Adrenal gland (tissue), 12 donors: ENCODE measurements around the gene SLC16A2. TPM values are rescaled to one million over a fixed set of nuclear protein-coding genes. Genes with fewer than 3 reads are reported as not detected.
A peak's percentile ranks its signal among the peaks of the same experiment; 100 is the strongest.
"Not testable (repeated sequence)": the region's sequence is repeated elsewhere in the genome, so short reads cannot be mapped to it uniquely, and the experiment has no call there.

ENCODE experiments used
- DNase-seq, 7 donors: peaks; one replicate each; pipeline ENCODE4 v3.0.0-alpha.2; 2019 to 2020
- H3K27ac ChIP-seq, 5 donors: fragments of 200-600 bp; sonication (generic) in 4 of 5; 1 replicate in 3 of 5; 2 replicates in 2 of 5; pipeline versions ENCODE4 v1.5.1 to v1.8.0; 2016 to 2020; ENCODE audit warnings: mild to moderate bottlenecking in 1 of 5
- H3K27me3 ChIP-seq: fragments of 200-600 bp; 2 replicates; pipeline ENCODE4 v1.8.0; 2021
- H3K36me3 ChIP-seq, 2 donors: fragments of 200-600 bp; replicated peaks in 1 of 2; 1 replicate in 1 of 2; 2 replicates in 1 of 2; pipeline versions ENCODE4 v1.5.1 to v1.8.0; 2018 to 2022
- H3K4me1 ChIP-seq, 2 donors: fragments of 200-600 bp; replicated peaks in 1 of 2; 1 replicate in 1 of 2; 2 replicates in 1 of 2; pipeline versions ENCODE4 v1.5.1 to v1.8.0; 2018 to 2021
- H3K4me3 ChIP-seq, 4 donors: fragments of 200-600 bp; sonication (generic) in 3 of 4; one replicate each; pipeline ENCODE4 v1.5.1; 2016 to 2018
- H3K9me3 ChIP-seq, 3 donors: fragments of 200-600 bp; sonication (generic) in 1 of 3; replicated peaks in 1 of 3; 1 replicate in 2 of 3; 2 replicates in 1 of 3; pipeline versions ENCODE4 v1.5.1 to v1.8.0; 2016 to 2021
- CTCF ChIP-seq, 6 experiments: fragments of 450-650 bp in 4 of 6; fragments of 200-600 bp in 2 of 6; sonication (generic) in 1 of 6; IDR thresholded peaks; 1 replicate in 5 of 6; 2 replicates in 1 of 6; pipeline versions ENCODE4 v1.5.1 to v1.8.0; 2016 to 2021; ENCODE audit warnings: antibody characterized with exemption in 6 of 6, mild to moderate bottlenecking in 2 of 6, moderate library complexity in 1 of 6
- POLR2A ChIP-seq, 2 donors: fragments of 450-650 bp; IDR thresholded peaks; one replicate each; pipeline ENCODE4 v1.6.1; 2017; ENCODE audit warnings: antibody characterized with exemption in 2 of 2, mild to moderate bottlenecking in 2 of 2, moderate library complexity in 1 of 2
- WGBS, 4 donors: extraction: QIAGEN DNeasy Blood & Tissue Kit in 2 of 4; methylation state at CpG; one replicate each; pipeline versions ENCODE4 v1.1.5 to v1.1.7; 2013 to 2017; 5-methylcytosine and 5-hydroxymethylcytosine counted together
- intact Hi-C, 2 donors: fragments of 100-400 bp; cut with DNase I; formaldehyde crosslinking; loops; one replicate each; pipeline versions ENCODE4 v1.14.1 to v1.15.0; 2022 to 2023
- polyA plus RNA-seq, 3 donors: library from polyadenylated mRNA; stranded (reverse); fragments of 200-250 nt in 2 of 3; fragments of 350-450 nt in 1 of 3; fragmentation: Illumina TruSeq in 1 of 3; extraction: RNeasy Lipid Tissue Mini Kit (QIAGEN cat#74804) in 1 of 3; gene quantifications; one replicate each; pipeline ENCODE4 v1.2.3, GENCODE V29; 2013 to 2014
- total RNA-seq, 9 donors: library from RNA; depleted of rRNA in 4 of 9; stranded (reverse); fragments of >200 nt in 4 of 9; fragments of 120-200 nt in 1 of 9; fragmentation: NEBNext Ultra II Directional in 1 of 9; extraction: Animal tissue kit (Norgen Biotek cat#: 25700) in 1 of 9; gene quantifications; one replicate each; pipeline versions ENCODE4 v1.1.0 to v1.2.4, GENCODE V29; 2013 to 2023
- donor health status: healthy with polysubstance abuse.
- donor health status: Bipolar disorder and iron deficiency.
- donor health status: DM: yes; HTN: yes; CAD: no.
- donor health status: DM: no; HTN: no; CAD: no.
- donor health status: DM: no; HTN: no; CAD: no.
- donor health status: DM: yes; HTN: yes; CAD: no.

SLC16A2 gene
- total and polyA plus RNA-seq, 12 donors: 9.3 to 109 (median 46.9) TPM

DNA sequence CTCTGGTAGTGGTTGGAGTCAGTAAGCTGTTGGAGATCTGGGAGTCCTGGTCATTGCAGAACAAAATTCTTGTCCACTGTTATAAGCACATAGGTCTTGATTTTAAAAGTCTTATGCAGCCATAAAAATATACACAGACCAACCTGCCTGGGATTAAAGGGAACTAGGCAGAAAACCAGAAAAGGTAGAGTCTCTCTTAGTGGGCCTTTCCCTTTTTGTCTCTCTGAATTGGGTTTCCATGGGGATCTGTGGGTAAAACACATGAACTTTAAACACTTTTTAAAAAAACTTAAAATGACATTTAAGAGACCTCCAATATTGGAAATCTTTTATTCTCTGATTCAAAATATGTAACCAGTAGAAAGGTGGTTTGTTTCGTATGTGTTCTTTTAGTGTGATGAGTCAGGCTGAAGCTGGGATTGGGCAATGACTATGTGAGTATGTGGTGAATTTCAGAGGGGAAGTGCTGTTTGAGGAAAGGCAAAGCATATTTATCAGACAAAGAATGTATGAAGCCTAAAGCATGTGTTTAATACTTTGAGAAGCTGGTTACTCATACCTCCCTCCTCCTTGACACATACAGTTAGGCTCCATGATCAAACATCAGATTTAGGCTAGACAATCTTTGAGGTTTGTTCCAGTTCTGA is 29.6 kb downstream of the SLC16A2 start:
- peak overlapping the region; percentile 17 to 70 (median 27) for H3K27ac ChIP-seq
- intact Hi-C loops: no loop called here

GRCh38 chrX:74451450-74452198 is 30.3 kb downstream of the SLC16A2 start:
- intact Hi-C loops: no loop called here
- no peak overlapping the region for H3K4me3 ChIP-seq
- H3K36me3 ChIP-seq: no peaks in the 10 kb centered on the region
- TF ChIP-seq CTCF (IDR thresholded peaks at IDR 0.05) (no peak), POLR2A (IDR thresholded peaks at IDR 0.05) (no peak)
- peak in 6 of 7 donors; percentile 36 to 76 (median 58) for DNase-seq
- H3K27ac ChIP-seq: peak overlapping the region in 4 of 5 donors; percentile 21 to 70 (median 35)
- WGBS, 4 donors: 37 to 54% (median 52%) methylated on average over 4 to 5 of the region's 5 CpGs
- H3K9me3 ChIP-seq: no peaks in the 10 kb centered on the region
- H3K4me1 ChIP-seq: peaks cover 0 to 7% of the 10 kb centered on the region in 2 donors
- no peaks in the 10 kb centered on the region for H3K27me3 ChIP-seq

More for the DNA sequence above, 29.6 kb downstream of the SLC16A2 start:
- Histone ChIP-seq H3K9me3 (no peaks in the 10 kb centered on the region), H3K4me1 (peaks cover 0 to 7% of the 10 kb centered on the region in 2 donors), H3K4me3 (no peak overlapping the region), H3K36me3 (no peaks in the 10 kb centered on the region), H3K27me3 (no peaks in the 10 kb centered on the region)
- no peak for TF ChIP-seq POLR2A (IDR thresholded peaks at IDR 0.05)
- TF ChIP-seq CTCF (IDR thresholded peaks at IDR 0.05): no peak
- WGBS, 4 donors: 6 to 36% (median 25%) methylated on average over 1 of the region's 1 CpG
- peak in 6 of 7 donors; percentile 33 to 69 (median 60) for DNase-seq

DNA sequence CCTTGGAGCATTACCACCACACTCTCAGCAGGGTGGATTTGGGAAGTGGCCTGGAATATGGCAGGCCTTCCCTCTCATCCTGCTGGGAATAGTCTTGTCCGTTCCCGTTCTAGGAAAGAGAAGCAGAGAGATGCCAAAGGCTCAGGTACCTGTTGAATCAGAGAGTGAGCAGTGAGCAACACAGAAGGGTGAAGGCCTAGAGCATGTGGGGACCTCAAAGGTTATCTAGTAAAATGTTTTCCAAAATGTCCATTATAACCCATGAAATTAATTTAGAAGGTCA is 30.8 kb downstream of the SLC16A2 start:
- TF ChIP-seq POLR2A (IDR thresholded peaks at IDR 0.05): no peak
- intact Hi-C loops: no loop called here
- H3K27ac ChIP-seq: peak overlapping the region in 1 of 5 donors; percentile 70
- H3K4me1 ChIP-seq: peaks cover 0 to 7% of the 10 kb centered on the region in 2 donors
- no peaks in the 10 kb centered on the region for H3K9me3 ChIP-seq
- no peak for DNase-seq
- H3K36me3 ChIP-seq: no peaks in the 10 kb centered on the region
- H3K4me3 ChIP-seq: no peak overlapping the region
- H3K27me3 ChIP-seq: no peaks in the 10 kb centered on the region
- WGBS, 4 donors: 50 to 86% (median 82%) methylated on average over 2 of the region's 2 CpGs

DNA sequence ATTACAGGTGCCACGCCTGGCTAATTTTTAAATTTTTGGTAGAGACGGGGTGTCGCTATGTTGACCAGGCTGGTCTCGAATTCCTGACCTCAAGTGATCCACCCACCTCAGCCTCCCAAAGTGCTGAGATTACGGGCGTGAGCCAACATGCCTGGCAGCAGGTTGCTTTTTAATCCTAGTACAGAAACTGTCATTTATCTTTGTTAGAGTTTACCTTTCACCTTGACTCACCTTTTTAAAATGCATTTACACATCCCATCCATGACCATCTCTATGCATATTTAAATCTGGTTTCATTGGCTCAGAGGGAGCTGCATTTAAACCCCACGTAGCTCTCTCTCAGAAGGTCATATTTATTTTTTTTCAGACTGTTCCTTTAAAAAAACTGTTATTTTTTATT is 31.9 kb downstream of the SLC16A2 start:
- WGBS, 4 donors: 82 to 98% (median 90%) methylated on average over 7 of the region's 7 CpGs
- no peak for TF ChIP-seq POLR2A (IDR thresholded peaks at IDR 0.05)
- TF ChIP-seq CTCF (IDR thresholded peaks at IDR 0.05): no peak
- intact Hi-C loops: no loop called here

DNA sequence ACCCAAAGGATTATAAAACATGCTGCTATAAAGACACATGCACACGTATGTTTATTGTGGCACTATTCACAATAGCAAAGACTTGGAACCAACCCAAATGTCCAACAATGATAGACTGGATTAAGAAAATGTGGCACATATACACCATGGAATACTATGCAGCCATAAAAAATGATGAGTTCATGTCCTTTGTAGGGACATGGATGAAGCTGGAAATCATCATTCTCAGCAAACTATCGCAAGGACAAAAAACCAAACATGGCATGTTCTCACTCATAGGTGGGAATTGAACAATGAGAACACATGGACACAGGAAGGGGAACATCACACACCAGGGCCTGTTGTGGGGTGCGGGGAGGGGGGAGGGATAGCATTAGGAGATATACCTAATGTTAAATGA is 32.9 kb downstream of the SLC16A2 start:
- H3K9me3 ChIP-seq, intact Hi-C loops, H3K36me3 ChIP-seq, DNase-seq, H3K27me3 ChIP-seq, H3K4me3 ChIP-seq, H3K27ac ChIP-seq, H3K4me1 ChIP-seq: not testable (repeated sequence)
- 84 to 100% (median 87%) methylated on average over 1 to 3 of the region's 3 CpGs for WGBS, 4 donors

More for the DNA sequence above, 31.9 kb downstream of the SLC16A2 start:
- no peaks in the 10 kb centered on the region for H3K36me3 ChIP-seq
- no peak overlapping the region for H3K4me3 ChIP-seq
- H3K27ac ChIP-seq: no peak overlapping the region
- no peak for DNase-seq
- no peaks in the 10 kb centered on the region for H3K9me3 ChIP-seq
- H3K4me1 ChIP-seq: peaks cover 0 to 7% of the 10 kb centered on the region in 2 donors
- no peaks in the 10 kb centered on the region for H3K27me3 ChIP-seq
